GM19438 (cell line): ENCODE results near the gene DMXL1.
A peak's percentile ranks its signal among the peaks of the same experiment; 100 is the strongest.

Experiments used
- ATAC-seq: cut with Tn5 transposase; IDR thresholded peaks from one replicate; pipeline ENCODE4 v1.9.1; 2021; ENCODE audit warnings: low read depth; ENCODE audit not compliant: unreplicated experiment

The DMXL1 gene

GRCh38 chr5:119285070-119285916 is 214.4 kb downstream of the DMXL1 start:
- ATAC-seq = no peak

GRCh38 chr5:119286511-119287488 is 215.9 kb downstream of the DMXL1 start:
- ATAC-seq = peak; percentile 5

- ATAC-seq = peak; percentile 44
These were observed 216.7 kb downstream of the DMXL1 start for GRCh38 chr5:119287547-119288111.

GRCh38 chr5:119288379-119289033 is 217.6 kb downstream of the DMXL1 start:
- no peak for ATAC-seq

GRCh38 chr5:119289438-119290044 is 218.7 kb downstream of the DMXL1 start:
- no peak for ATAC-seq

- peak; percentile 72 for ATAC-seq
These were observed 219.3 kb downstream of the DMXL1 start for GRCh38 chr5:119290161-119290569.

- ATAC-seq = no peak
These were observed 219.7 kb downstream of the DMXL1 start for GRCh38 chr5:119290607-119291006.

GRCh38 chr5:119291056-119291455 is 220.2 kb downstream of the DMXL1 start:
- no peak for ATAC-seq

- ATAC-seq = no peak
These were observed 221.0 kb downstream of the DMXL1 start for GRCh38 chr5:119291877-119292276.

- no peak for ATAC-seq
These were observed 222.0 kb downstream of the DMXL1 start for GRCh38 chr5:119292701-119293515.

- ATAC-seq = no peak
These were observed 222.6 kb downstream of the DMXL1 start for GRCh38 chr5:119293516-119293829.
